HL-60 (cell line): Measurements from ENCODE around the gene CRPPA.

Source experiments
- CTCF ChIP-seq: IDR thresholded peaks from one replicate; pipeline ENCODE4 v1.5.1; 2011; ENCODE audit warnings: low read length, control low read depth, inconsistent platforms; ENCODE audit not compliant: insufficient read depth
- REST ChIP-seq: IDR thresholded peaks from 2 replicates; pipeline ENCODE4 v1.6.1; 2012; ENCODE audit warnings: low read depth; ENCODE audit not compliant: insufficient replicate concordance

- TF ChIP-seq REST, result no peak
- TF ChIP-seq CTCF, result no peak
These were observed 41.1 kb upstream of the CRPPA start for GRCh38 chr7:16462431-16462889.
